ENCODE data around the gene HEPACAM.

The HEPACAM gene

DNA sequence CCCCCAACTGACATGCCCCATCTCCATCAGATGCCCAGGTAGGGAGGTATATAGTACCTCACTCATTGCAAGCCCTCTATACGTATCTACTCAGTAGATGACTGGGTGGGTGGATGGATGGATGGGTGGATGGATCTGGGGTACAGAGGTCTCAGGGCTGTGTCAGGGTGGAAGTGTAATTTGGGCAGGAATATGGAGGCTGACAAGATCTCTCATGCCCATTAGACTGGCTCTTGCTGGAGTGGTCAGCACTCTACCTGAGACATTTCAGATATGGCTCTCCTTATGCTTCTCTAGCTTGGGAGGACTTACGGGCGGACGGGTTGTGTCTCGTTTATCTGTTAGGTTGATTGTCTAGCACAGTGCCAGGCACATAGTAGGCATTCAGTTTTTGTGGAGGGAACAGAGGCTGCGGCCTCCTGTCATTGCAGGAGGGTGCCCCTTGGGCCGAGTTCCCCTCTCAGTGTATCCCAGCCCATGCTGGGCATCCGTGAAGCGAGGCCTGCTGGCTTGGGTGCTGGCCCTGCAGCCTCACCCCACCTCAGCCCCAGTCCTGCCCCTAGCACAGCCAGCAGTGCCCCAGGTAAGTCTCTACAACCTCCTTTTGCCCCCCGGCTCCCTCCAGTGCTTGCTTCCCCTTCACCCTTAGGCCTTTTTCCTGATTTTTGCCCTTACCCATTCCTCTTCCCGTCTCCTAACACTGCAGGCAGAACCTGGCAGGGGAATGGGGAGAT is 56.9 kb downstream of the HEPACAM start:
- no peak for TF ChIP-seq POLR2A (IDR thresholded peaks at IDR 0.05; ENCODE audit: low read depth, low read length)
- FAIRE-seq (no peak), DNase-seq (ENCODE audit: insufficient read length, low spot score) (no peak)

DNA sequence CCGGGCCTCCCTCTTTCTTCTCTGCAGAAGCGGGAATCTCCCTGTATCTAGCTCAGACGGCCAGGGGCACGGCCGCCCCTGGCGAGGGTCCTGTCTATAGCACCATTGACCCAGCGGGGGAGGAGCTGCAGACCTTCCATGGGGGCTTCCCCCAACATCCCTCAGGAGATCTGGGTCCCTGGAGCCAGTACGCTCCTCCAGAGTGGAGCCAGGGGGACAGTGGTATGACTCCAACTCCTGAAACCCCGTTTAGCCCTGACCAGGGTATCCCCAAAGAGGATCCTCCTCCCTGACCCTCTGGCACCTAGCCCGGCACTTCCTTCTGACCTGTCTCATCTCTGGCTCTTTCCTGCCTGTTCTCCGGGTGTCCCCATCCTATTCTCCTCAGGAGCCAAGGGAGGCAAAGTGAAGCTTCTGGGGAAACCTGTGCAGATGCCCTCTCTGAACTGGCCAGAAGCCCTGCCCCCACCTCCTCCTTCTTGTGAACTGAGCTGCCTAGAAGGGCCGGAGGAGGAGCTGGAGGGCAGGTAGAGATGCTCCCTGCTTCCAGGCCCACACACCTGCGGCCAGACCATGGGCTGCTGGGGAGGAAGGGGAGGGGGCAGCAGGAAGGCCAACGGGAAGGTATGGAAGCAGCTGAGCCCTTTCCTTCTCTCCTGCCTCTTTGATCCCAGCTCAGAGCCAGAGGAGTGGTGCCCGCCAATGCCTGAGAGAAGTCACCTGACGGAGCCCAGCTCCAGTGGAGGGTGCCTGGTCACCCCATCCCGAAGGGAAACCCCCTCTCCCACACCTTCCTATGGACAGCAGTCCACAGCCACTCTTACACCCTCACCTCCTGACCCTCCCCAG is 57.7 kb downstream of the HEPACAM start:
- no peak for DNase-seq (ENCODE audit: insufficient read length, low spot score)
- no peak for FAIRE-seq
- no peak for TF ChIP-seq POLR2A (IDR thresholded peaks at IDR 0.05; ENCODE audit: low read depth, low read length)

DNA sequence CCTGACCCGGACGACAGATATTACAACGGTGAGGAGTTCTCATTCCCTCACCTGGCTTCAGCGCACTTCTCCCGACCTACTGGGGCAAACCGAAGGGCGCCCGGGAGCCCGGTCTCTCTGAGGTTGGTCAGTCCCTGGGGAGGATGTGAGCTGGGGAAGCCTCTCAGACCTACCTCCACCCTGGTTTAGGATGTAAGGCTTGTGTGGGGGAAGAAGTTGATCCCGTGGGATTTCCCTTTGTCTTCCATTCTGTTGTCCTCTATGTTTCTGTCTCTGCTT is 58.3 kb downstream of the HEPACAM start:
- no peak for TF ChIP-seq POLR2A (IDR thresholded peaks at IDR 0.05; ENCODE audit: low read depth, low read length)
- DNase-seq (ENCODE audit: insufficient read length, low spot score) (no peak), FAIRE-seq (no peak)

DNA sequence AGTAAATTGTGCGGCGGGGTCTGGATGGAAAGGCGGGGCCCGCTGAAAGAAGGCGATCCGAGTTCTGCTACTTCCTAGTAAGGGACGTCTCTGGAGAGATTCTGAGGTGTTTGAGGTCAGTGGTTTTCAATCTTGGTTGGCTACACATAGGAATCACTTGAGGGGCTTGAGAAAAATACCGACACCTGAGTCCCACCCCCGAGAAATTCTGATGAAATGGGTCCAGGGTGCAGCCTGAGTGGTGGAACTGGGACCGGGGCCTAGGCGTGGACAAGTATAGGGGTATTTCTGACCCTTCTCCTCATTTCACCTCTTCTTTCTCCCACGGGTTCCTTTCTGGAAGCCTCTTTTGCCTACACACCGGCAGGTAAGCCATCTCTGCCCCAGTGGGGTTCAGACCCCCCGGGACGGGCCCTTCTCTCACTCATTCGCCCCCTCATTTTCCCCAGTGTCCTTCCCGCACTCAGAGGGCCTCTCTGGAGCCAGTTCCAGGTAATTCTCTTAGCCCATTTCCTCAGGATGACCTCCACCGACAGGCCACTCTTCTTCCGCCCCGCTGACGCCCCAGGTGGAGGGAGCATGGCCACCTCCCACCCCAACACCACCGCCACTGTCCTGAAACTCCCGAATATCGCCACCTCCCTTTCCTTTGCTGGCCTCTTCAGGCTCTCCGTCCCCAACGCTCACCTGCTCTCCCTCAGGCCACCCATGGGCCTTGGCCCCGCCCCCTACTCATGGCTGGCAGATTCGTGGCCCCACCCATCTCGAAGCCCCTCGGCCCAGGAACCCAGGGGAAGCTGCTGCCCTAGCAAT is 58.8 kb downstream of the HEPACAM start:
- DNase-seq (ENCODE audit: insufficient read length, low spot score), result no peak
- no peak for FAIRE-seq
- no peak for TF ChIP-seq POLR2A (IDR thresholded peaks at IDR 0.05; ENCODE audit: low read depth, low read length)

DNA sequence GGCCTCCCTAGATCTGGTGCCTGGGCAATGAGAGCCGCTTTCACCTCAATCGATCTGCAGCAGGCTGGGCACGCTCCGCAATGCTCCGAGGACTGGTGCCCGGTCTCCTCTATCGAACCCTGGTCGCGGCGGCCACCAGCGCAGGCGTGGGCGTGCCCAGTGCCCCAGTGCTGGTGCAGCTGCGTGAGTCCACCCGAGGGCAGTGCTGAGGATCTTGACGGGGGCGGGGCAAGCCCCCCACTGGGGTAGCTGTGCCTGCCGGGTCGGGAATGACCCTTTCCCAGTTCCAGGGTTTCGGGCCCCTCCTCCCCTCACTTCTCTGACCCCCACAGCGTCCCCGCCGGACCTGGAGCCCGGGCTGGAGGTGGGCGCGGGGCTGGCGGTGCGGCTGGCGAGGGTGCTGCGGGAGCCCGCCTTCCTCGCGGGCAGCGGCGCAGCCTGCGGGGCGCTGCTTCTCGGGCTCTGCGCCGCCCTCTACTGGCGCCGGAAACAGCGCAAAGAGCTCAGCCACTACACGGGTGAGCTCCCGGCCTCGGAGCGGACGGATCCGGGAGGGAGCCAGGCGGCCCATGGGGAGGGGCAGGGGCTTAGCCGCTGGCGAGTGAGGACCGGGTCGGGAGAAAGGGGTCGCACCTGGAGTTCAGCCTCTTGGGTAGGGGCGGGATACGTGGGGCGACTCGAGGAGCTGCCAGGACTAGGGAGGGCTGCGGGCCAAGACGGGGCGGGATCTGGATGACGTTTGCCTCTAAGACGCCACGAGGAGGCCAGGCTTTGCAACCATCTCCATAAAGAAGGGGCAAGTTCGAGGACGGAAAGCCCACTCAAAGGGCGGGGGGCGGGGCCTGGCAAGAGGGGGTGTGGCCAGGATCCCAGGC is 59.7 kb downstream of the HEPACAM start:
- TF ChIP-seq POLR2A (IDR thresholded peaks at IDR 0.05; ENCODE audit: low read depth, low read length), result peak; percentile 31
- DNase-seq (ENCODE audit: insufficient read length, low spot score) (peak; percentile 87), FAIRE-seq (no peak)

DNA sequence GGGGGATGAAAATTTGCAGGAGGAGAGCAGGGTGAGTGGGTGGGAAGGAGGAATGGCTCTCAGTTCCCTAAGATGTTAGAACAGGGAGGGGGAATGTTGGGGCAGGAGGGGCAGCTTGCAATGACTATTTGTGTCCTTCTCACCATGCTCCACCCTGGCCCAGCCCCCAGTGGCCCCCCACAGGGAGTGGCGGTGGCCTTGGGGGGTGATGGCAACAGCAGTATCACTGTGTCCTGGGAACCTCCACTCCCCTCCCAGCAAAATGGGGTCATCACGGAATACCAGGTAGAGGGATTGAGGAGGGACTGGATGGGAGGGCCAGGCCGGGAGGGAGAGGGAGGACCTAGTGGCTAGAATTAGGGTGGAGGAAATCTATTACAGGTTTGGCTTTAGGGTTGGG is 60.4 kb downstream of the HEPACAM start:
- DNase-seq (ENCODE audit: insufficient read length, low spot score), result no peak
- TF ChIP-seq POLR2A (IDR thresholded peaks at IDR 0.05; ENCODE audit: low read depth, low read length), result no peak
- FAIRE-seq, result no peak

DNA sequence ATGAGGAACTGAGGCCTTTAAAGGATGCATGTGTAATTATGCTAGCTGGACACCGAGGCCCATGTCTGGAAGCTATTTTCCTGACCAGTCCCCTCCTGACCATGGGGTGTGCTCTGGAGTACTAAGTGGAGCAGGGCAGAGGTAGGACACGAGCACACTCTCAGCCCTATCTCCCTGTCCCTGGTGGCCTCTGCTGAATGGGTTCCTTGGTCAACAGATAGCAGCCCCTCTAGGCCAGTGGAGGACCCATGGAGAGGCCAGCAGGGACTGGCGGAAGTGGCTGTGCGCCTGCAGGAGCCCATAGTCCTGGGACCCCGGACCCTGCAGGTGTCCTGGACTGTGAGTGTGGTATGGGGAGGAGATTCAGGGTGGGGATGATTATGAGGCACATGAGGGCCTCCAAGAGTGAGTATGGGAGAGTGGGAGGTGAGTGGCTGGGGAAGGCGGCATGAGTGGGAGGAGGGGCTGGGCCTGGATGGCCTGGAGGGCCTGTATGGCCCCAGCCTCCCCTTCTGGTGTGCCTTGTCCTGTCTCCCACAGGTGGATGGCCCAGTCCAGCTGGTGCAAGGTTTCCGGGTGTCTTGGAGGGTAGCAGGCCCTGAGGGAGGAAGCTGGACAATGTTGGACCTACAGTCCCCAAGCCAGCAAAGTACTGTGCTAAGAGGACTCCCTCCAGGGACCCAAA is 61.1 kb downstream of the HEPACAM start:
- TF ChIP-seq POLR2A (IDR thresholded peaks at IDR 0.05; ENCODE audit: low read depth, low read length), result no peak
- FAIRE-seq, result no peak
- DNase-seq (ENCODE audit: insufficient read length, low spot score), result no peak

DNA sequence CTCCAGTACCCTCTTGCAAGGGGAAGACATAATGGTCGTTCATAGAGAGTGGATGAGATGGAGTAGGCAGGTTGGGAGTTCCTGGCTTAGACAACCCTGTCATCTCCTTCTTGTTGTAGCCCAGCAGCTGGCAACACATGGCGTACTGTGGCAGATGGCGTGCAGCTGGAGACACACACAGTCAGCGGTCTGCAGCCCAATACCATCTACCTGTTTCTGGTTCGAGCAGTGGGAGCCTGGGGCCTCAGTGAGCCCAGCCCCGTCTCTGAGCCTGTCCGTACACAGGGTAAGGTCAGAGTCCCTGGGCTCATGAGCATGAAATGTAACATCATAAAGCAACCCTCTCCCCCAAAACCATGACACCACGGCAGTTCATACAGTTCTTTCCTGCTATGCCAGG is 61.9 kb downstream of the HEPACAM start:
- no peak for DNase-seq (ENCODE audit: insufficient read length, low spot score)
- no peak for TF ChIP-seq POLR2A (IDR thresholded peaks at IDR 0.05; ENCODE audit: low read depth, low read length)
- no peak for FAIRE-seq

DNA sequence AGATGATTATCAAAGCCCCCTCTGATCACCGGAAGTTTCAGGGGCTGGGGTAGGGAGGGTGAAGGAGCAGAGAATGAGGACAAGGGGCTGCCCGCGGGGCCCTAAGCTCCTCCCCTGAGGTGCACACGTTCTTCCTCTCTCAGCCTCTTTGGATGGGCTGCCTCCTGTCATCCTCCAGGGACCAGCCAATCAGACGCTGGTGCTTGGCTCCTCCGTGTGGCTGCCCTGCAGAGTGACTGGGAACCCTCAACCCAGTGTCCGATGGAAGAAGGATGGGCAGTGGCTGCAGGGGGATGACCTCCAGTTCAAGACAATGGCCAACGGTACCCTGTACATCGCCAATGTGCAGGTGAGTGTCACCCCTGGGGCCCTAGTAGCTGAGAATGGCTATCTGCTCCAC is 63.1 kb downstream of the HEPACAM start:
- no peak for FAIRE-seq
- no peak for TF ChIP-seq POLR2A (IDR thresholded peaks at IDR 0.05; ENCODE audit: low read depth, low read length)
- DNase-seq (ENCODE audit: insufficient read length, low spot score), result no peak

DNA sequence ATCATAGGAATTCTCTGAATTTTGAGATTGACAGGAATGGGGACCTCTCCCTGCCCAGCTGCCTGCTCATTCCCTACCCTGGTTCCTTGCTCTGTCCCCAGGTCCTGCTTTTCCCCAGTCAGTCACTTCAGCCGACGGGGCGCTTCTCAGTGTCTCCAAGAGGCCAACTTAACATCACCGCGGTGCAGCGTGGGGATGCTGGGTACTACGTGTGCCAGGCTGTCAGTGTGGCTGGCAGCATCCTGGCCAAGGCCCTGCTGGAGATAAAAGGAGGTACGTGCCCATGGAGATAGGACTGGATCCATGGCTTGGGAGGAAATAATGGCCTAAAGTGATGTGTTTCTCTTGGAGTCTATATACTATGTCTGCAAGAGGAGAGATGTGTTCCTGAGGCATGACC is 63.6 kb downstream of the HEPACAM start:
- DNase-seq (ENCODE audit: insufficient read length, low spot score), result no peak
- TF ChIP-seq POLR2A (IDR thresholded peaks at IDR 0.05; ENCODE audit: low read depth, low read length), result no peak
- no peak for FAIRE-seq

DNA sequence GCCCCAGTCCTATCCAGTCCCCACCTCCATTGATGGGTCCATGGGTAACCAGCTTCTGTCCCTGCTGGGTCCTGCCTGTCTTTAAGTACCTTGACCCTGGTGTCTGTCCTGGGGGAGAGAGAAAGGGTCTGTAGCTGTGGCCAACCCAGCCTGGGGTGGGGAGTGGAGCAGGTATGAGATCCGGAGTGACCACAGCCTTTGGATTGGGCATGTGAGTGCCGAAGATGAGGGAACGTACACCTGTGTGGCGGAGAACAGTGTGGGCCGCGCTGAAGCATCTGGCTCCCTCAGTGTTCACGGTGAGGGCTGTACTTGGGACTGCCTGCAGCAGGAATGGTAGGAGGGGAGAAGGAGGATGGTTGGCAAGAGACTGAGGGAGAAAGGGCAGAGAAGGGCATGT is 65.4 kb downstream of the HEPACAM start:
- DNase-seq (ENCODE audit: insufficient read length, low spot score) (no peak), FAIRE-seq (no peak)
- no peak for TF ChIP-seq POLR2A (IDR thresholded peaks at IDR 0.05; ENCODE audit: low read depth, low read length)

DNA sequence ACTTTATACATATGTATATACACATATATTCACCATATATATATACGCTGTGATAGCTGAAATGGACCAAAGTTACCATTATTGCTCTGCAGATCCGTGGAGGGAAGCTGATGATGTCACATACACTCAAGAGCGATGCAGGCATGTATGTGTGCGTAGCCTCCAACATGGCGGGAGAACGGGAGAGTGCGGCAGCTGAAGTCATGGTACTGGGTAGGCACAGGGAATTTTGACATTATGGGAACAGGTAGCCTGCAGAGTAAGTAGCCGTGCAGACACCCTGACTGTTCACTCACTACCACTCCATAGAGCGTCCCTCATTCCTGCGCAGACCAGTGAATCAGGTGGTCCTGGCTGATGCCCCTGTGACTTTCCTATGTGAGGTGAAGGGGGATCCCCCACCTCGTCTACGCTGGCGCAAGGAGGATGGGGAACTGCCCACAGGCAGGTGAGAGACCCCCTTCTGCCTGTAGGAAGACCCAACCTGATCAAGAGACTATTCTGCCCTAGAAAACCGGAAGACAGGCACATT is 65.9 kb downstream of the HEPACAM start:
- FAIRE-seq (no peak), DNase-seq (ENCODE audit: insufficient read length, low spot score) (no peak)
- TF ChIP-seq POLR2A (IDR thresholded peaks at IDR 0.05; ENCODE audit: low read depth, low read length), result no peak

DNA sequence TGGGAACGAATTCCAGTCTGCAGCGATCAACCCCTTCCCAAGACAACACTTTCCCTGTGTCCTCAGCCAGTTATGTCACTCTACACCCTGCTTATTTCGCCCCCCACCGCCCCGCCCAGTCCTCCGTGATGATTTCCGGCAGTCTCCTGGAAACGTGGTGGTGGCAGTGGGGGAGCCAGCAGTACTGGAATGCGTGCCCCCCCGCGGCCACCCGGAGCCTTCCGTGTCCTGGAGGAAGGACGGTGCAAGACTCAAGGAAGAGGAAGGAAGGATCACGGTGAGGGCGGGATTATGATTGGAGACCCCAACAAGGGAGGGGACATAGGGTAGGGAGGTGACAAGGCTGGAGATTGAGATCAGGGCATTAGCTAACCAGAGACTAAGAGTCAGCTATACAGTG is 66.5 kb downstream of the HEPACAM start:
- DNase-seq (ENCODE audit: insufficient read length, low spot score) (no peak), FAIRE-seq (no peak)
- no peak for TF ChIP-seq POLR2A (IDR thresholded peaks at IDR 0.05; ENCODE audit: low read depth, low read length)
